HepG2 (cell line): ENCODE data around the gene PCAT6. TPM values are rescaled to one million over a fixed set of nuclear protein-coding genes. Genes with fewer than 3 reads are reported as not detected.
A peak's percentile ranks its signal among the peaks of the same experiment; 100 is the strongest.

Experiments used
- FOXK2 ChIP-seq: fragments of 450-650 bp; IDR thresholded peaks from 2 replicates; pipeline ENCODE4 v1.6.1; 2016
- FOXO4 ChIP-seq: sonication (generic); formaldehyde crosslinking; conservative IDR thresholded peaks from 2 replicates; pipeline ENCODE4 v1.8.1; 2023; ENCODE audit warnings: missing genetic modification reagents
- HES4 ChIP-seq: sonication (generic); formaldehyde crosslinking; IDR thresholded peaks from 2 replicates; pipeline ENCODE4 v1.9.0; 2021; ENCODE audit warnings: mild to moderate bottlenecking, missing genetic modification reagents, borderline replicate concordance
- JDP2 ChIP-seq: sonication (generic); formaldehyde crosslinking; IDR thresholded peaks from 2 replicates; pipeline ENCODE4 v1.8.1; 2022; ENCODE audit warnings: missing genetic modification reagents, borderline replicate concordance
- LRRFIP1 ChIP-seq: sonication (generic); formaldehyde crosslinking; conservative IDR thresholded peaks from 2 replicates; pipeline ENCODE4 v1.4.0; 2020; ENCODE audit warnings: missing genetic modification reagents
- MIER2 ChIP-seq: IDR thresholded peaks from 2 replicates; pipeline ENCODE4 v1.6.1; 2016; ENCODE audit warnings: missing biosample characterization, missing genetic modification reagents
- NR2F1 ChIP-seq, 2 experiments: fragments of 450-650 bp in 1 of 2; formaldehyde crosslinking in 1 of 2; IDR thresholded peaks; 2 replicates each; pipeline versions ENCODE4 v1.5.0 to v1.6.1; 2016 to 2020; ENCODE audit warnings: mild to moderate bottlenecking in 1 of 2, missing compliant biosample characterization in 1 of 2, missing genetic modification reagents in 1 of 2, moderate library complexity in 1 of 2
- ONECUT2 ChIP-seq: sonication (generic); formaldehyde crosslinking; IDR thresholded peaks from 2 replicates; pipeline ENCODE4 v1.4.0; 2020; ENCODE audit warnings: missing genetic modification reagents
- ZKSCAN1 ChIP-seq: fragments of 150-350 bp; IDR thresholded peaks from 2 replicates; pipeline ENCODE4 v1.6.1; 2014; ENCODE audit warnings: low read length
- ZNF10 ChIP-seq: sonication (generic); formaldehyde crosslinking; IDR thresholded peaks from 2 replicates; pipeline ENCODE4 v1.4.0; 2020; ENCODE audit warnings: mild to moderate bottlenecking, low read depth, missing genetic modification reagents, borderline replicate concordance
- ZNF124 ChIP-seq: sonication (generic); formaldehyde crosslinking; IDR thresholded peaks from 2 replicates; pipeline ENCODE4 v1.4.0; 2020; ENCODE audit warnings: missing genetic modification reagents
- ZNF18 ChIP-seq: sonication (generic); formaldehyde crosslinking; IDR thresholded peaks from 2 replicates; pipeline ENCODE4 v1.8.0; 2022; ENCODE audit warnings: mild to moderate bottlenecking, missing genetic modification reagents; ENCODE audit not compliant: insufficient replicate concordance
- ZNF205 ChIP-seq: IDR thresholded peaks from 2 replicates; pipeline ENCODE4 v1.6.1; 2018; ENCODE audit warnings: missing biosample characterization, missing genetic modification reagents
- ZNF333 ChIP-seq: sonication (generic); formaldehyde crosslinking; IDR thresholded peaks from 2 replicates; pipeline ENCODE4 v1.4.0; 2020; ENCODE audit warnings: mild to moderate bottlenecking, missing genetic modification reagents, borderline replicate concordance
- ZNF337 ChIP-seq: sonication (generic); formaldehyde crosslinking; IDR thresholded peaks from 2 replicates; pipeline ENCODE4 v1.5.1; 2020; ENCODE audit warnings: missing genetic modification reagents, low read depth, mild to moderate bottlenecking, borderline replicate concordance
- ZNF382 ChIP-seq: sonication (generic); formaldehyde crosslinking; IDR thresholded peaks from 2 replicates; pipeline ENCODE4 v1.5.0; 2020; ENCODE audit warnings: missing genetic modification reagents, mild to moderate bottlenecking, borderline replicate concordance
- ZNF383 ChIP-seq: sonication (generic); formaldehyde crosslinking; IDR thresholded peaks from 2 replicates; pipeline ENCODE4 v1.4.0; 2020; ENCODE audit warnings: missing genetic modification reagents, mild to moderate bottlenecking, borderline replicate concordance
- ZNF543 ChIP-seq: sonication (generic); formaldehyde crosslinking; IDR thresholded peaks from 2 replicates; pipeline ENCODE4 v1.4.0; 2020; ENCODE audit warnings: mild to moderate bottlenecking, missing genetic modification reagents
- ZNF567 ChIP-seq: sonication (generic); formaldehyde crosslinking; IDR thresholded peaks from 2 replicates; pipeline ENCODE4 v1.8.1; 2023; ENCODE audit warnings: mild to moderate bottlenecking, missing genetic modification reagents, borderline replicate concordance
- polyA plus RNA-seq, 8 experiments: library from polyadenylated mRNA; depleted of rRNA in 3 of 8; stranded (reverse) in 7 of 8; unstranded in 1 of 8; fragments of >200 nt; fragmentation: Illumina TruSeq in 4 of 8; extraction: Trizol in 4 of 8; gene quantifications; 2 replicates each; pipeline versions ENCODE4 v1.2.1 to v1.2.3, GENCODE V29; 2011 to 2016; ENCODE audit warnings: low read depth in 4 of 8, missing spikeins in 1 of 8, mixed read lengths in 1 of 8; ENCODE audit not compliant: insufficient read depth in 1 of 8
- total RNA-seq, 5 experiments: library from RNA; depleted of rRNA; stranded (reverse); fragments of >200 nt; fragmentation: Illumina TruSeq; extraction: Trizol; gene quantifications; 2 replicates each; pipeline ENCODE4 v1.2.3, GENCODE V29; 2016; ENCODE audit warnings: low read depth in 1 of 5
- TF ChIP-seq, protein P1 (sequence below): sonication (generic); formaldehyde crosslinking; IDR thresholded peaks from 2 replicates; pipeline ENCODE4 v1.4.0; 2020; ENCODE audit warnings: mild to moderate bottlenecking, missing genetic modification reagents
- TF ChIP-seq, protein P2 (sequence below): sonication (generic); formaldehyde crosslinking; IDR thresholded peaks from 2 replicates; pipeline ENCODE4 v1.5.0; 2020; ENCODE audit warnings: missing genetic modification reagents

The PCAT6 gene
- total and polyA plus RNA-seq, 2 of the 13 experiments (the other 11 are each of a cell fraction or from before 2014, with no cell fraction given), result 0.60 to 4.4 TPM

GRCh38 chr1:202810615-202811295 is at the start of gene PCAT6 (continued):
- TF ChIP-seq FOXO4 (CRISPR knock-in tag) (no peak), HES4 (CRISPR knock-in tag) (0 out of 2 replicates have a peak, but pooled peaks have one; percentile 72), FOXK2 (peak; percentile 93), JDP2 (CRISPR knock-in tag) (peak; percentile 25; the same call in 1 of the 2 replicates), ZNF10 (CRISPR knock-in tag) (no peak), ZNF18 (peak; percentile 17), NR2F1 (CRISPR knock-in tag; IDR thresholded peaks at IDR 0.05) (0 out of 4 replicates have a peak, but pooled peaks of 1 of the 2 experiments have one; percentile 27), ZNF543 (CRISPR knock-in tag) (no peak), LRRFIP1 (CRISPR knock-in tag) (no peak), ZKSCAN1 (no peak), ZNF205 (CRISPR knock-in tag) (peak; percentile 19; the same call in 1 of the 2 replicates), ONECUT2 (CRISPR knock-in tag) (no peak), ZNF124 (CRISPR knock-in tag) (no peak), ZNF567 (0 out of 2 replicates have a peak, but pooled peaks have one; percentile 13), ZNF333 (CRISPR knock-in tag) (peak; percentile 77; the same call in 1 of the 2 replicates), MIER2 (CRISPR knock-in tag) (no peak), ZNF383 (CRISPR knock-in tag) (0 out of 2 replicates have a peak, but pooled peaks have one; percentile 18), ZNF337 (CRISPR knock-in tag) (0 out of 2 replicates have a peak, but pooled peaks have one; percentile 18), ZNF382 (CRISPR knock-in tag) (no peak)
- TF ChIP-seq, protein P1, sequence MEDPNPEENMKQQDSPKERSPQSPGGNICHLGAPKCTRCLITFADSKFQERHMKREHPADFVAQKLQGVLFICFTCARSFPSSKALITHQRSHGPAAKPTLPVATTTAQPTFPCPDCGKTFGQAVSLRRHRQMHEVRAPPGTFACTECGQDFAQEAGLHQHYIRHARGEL (CRISPR knock-in tag), result no peak
- TF ChIP-seq, protein P2, sequence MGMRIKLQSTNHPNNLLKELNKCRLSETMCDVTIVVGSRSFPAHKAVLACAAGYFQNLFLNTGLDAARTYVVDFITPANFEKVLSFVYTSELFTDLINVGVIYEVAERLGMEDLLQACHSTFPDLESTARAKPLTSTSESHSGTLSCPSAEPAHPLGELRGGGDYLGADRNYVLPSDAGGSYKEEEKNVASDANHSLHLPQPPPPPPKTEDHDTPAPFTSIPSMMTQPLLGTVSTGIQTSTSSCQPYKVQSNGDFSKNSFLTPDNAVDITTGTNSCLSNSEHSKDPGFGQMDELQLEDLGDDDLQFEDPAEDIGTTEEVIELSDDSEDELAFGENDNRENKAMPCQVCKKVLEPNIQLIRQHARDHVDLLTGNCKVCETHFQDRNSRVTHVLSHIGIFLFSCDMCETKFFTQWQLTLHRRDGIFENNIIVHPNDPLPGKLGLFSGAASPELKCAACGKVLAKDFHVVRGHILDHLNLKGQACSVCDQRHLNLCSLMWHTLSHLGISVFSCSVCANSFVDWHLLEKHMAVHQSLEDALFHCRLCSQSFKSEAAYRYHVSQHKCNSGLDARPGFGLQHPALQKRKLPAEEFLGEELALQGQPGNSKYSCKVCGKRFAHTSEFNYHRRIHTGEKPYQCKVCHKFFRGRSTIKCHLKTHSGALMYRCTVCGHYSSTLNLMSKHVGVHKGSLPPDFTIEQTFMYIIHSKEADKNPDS (CRISPR knock-in tag), result no peak
